Prostate gland (tissue), 2 donors: ENCODE measurements around the gene SERPINC1.

Experiments used
- CTCF ChIP-seq, 4 experiments: fragments of 200-600 bp in 2 of 4; fragments of 450-650 bp in 2 of 4; sonication (generic) in 2 of 4; IDR thresholded peaks; 1 replicate in 3 of 4; 2 replicates in 1 of 4; pipeline ENCODE4 v1.5.1; 2016 to 2019; ENCODE audit warnings: antibody characterized with exemption in 4 of 4, mild to moderate bottlenecking in 2 of 4, moderate library complexity in 2 of 4
- POLR2A ChIP-seq: fragments of 450-650 bp; IDR thresholded peaks from one replicate; pipeline ENCODE4 v1.6.1; 2016; ENCODE audit warnings: antibody characterized with exemption, mild to moderate bottlenecking

GRCh38 chr1:173871500-173871899, 45.6 kb downstream of the SERPINC1 start:
- TF ChIP-seq CTCF (IDR thresholded peaks at IDR 0.05) = no peak
- TF ChIP-seq POLR2A = no peak
